ENCODE data around the gene NACAD. TPM values are rescaled to one million over a fixed set of nuclear protein-coding genes. Genes with fewer than 3 reads are reported as not detected.

NACAD gene
- total RNA-seq, 1 donor from 2014 or later, result 21.6 TPM

DNA sequence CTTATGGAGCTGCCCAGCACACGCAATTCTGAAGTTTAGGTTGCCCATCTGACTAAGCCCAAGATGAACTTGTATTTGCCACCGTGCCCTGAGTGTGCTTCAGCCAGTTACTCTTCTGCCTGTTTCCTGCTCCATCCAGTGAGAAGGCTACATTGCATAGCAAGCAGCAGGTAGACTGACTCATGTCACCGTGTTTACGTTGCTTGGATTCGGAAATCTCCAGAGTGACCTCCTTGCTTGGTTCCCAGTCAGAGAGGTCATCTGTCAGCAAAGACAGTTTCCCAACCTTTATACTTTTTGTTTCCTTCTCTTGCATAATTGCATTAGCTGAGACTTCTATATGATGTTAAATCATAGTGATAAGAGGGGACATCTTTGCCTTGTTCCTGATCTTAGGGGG lies 30.9 kb downstream of the NACAD start:
- Mint-ChIP-seq H3K27me3 (ENCODE audit: low read depth, unreplicated experiment) (no peaks in the 10 kb centered on the region), H3K36me3 (ENCODE audit: low read depth, unreplicated experiment) (peaks cover 9% of the 10 kb centered on the region), H3K27ac (ENCODE audit: unreplicated experiment) (no peak overlapping the region), H3K4me1 (ENCODE audit: low read depth, unreplicated experiment) (peaks cover 2% of the 10 kb centered on the region), H3K9me3 (ENCODE audit: unreplicated experiment) (no peaks in the 10 kb centered on the region), H3K4me3 (ENCODE audit: unreplicated experiment) (no peak overlapping the region)
- FAIRE-seq, result no peak
- no peak for DNase-seq (ENCODE audit: low read depth)
- peaks cover 76% of the 10 kb centered on the region for H4K20me1 ChIP-seq (ENCODE audit: insufficient read depth, low read length)
- H3K4me1 ChIP-seq (ENCODE audit: insufficient read depth, low read length), result no peaks in the 10 kb centered on the region
- H3K36me3 ChIP-seq (ENCODE audit: insufficient read depth, low read length), result no peaks in the 10 kb centered on the region
- no peak overlapping the region for H2AFZ ChIP-seq (ENCODE audit: low read depth, low read length)
- H3K9ac ChIP-seq (ENCODE audit: low read length), result no peak overlapping the region
- no peak overlapping the region for H3K4me3 ChIP-seq (ENCODE audit: insufficient read depth, low read depth, low read length)
- no peak for TF ChIP-seq EZH2 (IDR thresholded peaks at IDR 0.05; ENCODE audit: insufficient read depth, low read length)
- TF ChIP-seq CTCF (IDR thresholded peaks at IDR 0.05; ENCODE audit: insufficient read depth, low read depth, low read length), result no peak
- no peak overlapping the region for H3K27ac ChIP-seq (ENCODE audit: low read depth, low read length)
- H3K27me3 ChIP-seq (ENCODE audit: insufficient read depth, low read length), result no peaks in the 10 kb centered on the region
- H3K79me2 ChIP-seq (ENCODE audit: insufficient read depth, low read length), result peaks cover 75% of the 10 kb centered on the region
- no peaks in the 10 kb centered on the region for H3K9me3 ChIP-seq (ENCODE audit: insufficient read depth, low read depth, low read length)
- no peak overlapping the region for H3K4me2 ChIP-seq (ENCODE audit: low read length)

- Histone ChIP-seq H3K4me3 (ENCODE audit: insufficient read depth, low read depth, low read length) (no peak overlapping the region), H3K9me3 (ENCODE audit: insufficient read depth, low read depth, low read length) (no peaks in the 10 kb centered on the region), H3K4me2 (ENCODE audit: low read length) (no peak overlapping the region), H3K4me1 (ENCODE audit: insufficient read depth, low read length) (no peaks in the 10 kb centered on the region), H3K9ac (ENCODE audit: low read length) (no peak overlapping the region), H3K36me3 (ENCODE audit: insufficient read depth, low read length) (no peaks in the 10 kb centered on the region), H4K20me1 (ENCODE audit: insufficient read depth, low read length) (peaks cover 65% of the 10 kb centered on the region), H3K27ac (ENCODE audit: low read depth, low read length) (no peak overlapping the region), H3K27me3 (ENCODE audit: insufficient read depth, low read length) (no peaks in the 10 kb centered on the region), H2AFZ (ENCODE audit: low read depth, low read length) (no peak overlapping the region), H3K79me2 (ENCODE audit: insufficient read depth, low read length) (peaks cover 55% of the 10 kb centered on the region)
- FAIRE-seq, result no peak
- no peak overlapping the region for H3K4me3 Mint-ChIP-seq (ENCODE audit: unreplicated experiment)
- TF ChIP-seq CTCF (IDR thresholded peaks at IDR 0.05; ENCODE audit: insufficient read depth, low read depth, low read length), result no peak
- TF ChIP-seq EZH2 (IDR thresholded peaks at IDR 0.05; ENCODE audit: insufficient read depth, low read length), result no peak
- no peaks in the 10 kb centered on the region for H3K9me3 Mint-ChIP-seq (ENCODE audit: unreplicated experiment)
- H3K27me3 Mint-ChIP-seq (ENCODE audit: low read depth, unreplicated experiment), result no peaks in the 10 kb centered on the region
- peaks cover 2% of the 10 kb centered on the region for H3K4me1 Mint-ChIP-seq (ENCODE audit: low read depth, unreplicated experiment)
- no peak overlapping the region for H3K27ac Mint-ChIP-seq (ENCODE audit: unreplicated experiment)
- DNase-seq (ENCODE audit: low read depth), result no peak
- peaks cover 16% of the 10 kb centered on the region for H3K36me3 Mint-ChIP-seq (ENCODE audit: low read depth, unreplicated experiment)
Observed at GRCh38 chr7:45055594-45056219, 33.1 kb downstream of the NACAD start.

- H3K9me3 Mint-ChIP-seq (ENCODE audit: unreplicated experiment), result no peaks in the 10 kb centered on the region
- no peak overlapping the region for H3K27ac Mint-ChIP-seq (ENCODE audit: unreplicated experiment)
- Histone ChIP-seq H3K36me3 (ENCODE audit: insufficient read depth, low read length) (no peaks in the 10 kb centered on the region), H3K79me2 (ENCODE audit: insufficient read depth, low read length) (peaks cover 48% of the 10 kb centered on the region), H3K27me3 (ENCODE audit: insufficient read depth, low read length) (no peaks in the 10 kb centered on the region), H3K4me1 (ENCODE audit: insufficient read depth, low read length) (no peaks in the 10 kb centered on the region), H2AFZ (ENCODE audit: low read depth, low read length) (no peak overlapping the region), H3K9ac (ENCODE audit: low read length) (no peak overlapping the region), H3K9me3 (ENCODE audit: insufficient read depth, low read depth, low read length) (no peaks in the 10 kb centered on the region), H3K4me2 (ENCODE audit: low read length) (no peak overlapping the region), H3K4me3 (ENCODE audit: insufficient read depth, low read depth, low read length) (no peak overlapping the region), H3K27ac (ENCODE audit: low read depth, low read length) (no peak overlapping the region), H4K20me1 (ENCODE audit: insufficient read depth, low read length) (peaks cover 58% of the 10 kb centered on the region)
- DNase-seq (ENCODE audit: low read depth) (no peak), FAIRE-seq (no peak)
- no peaks in the 10 kb centered on the region for H3K27me3 Mint-ChIP-seq (ENCODE audit: low read depth, unreplicated experiment)
- H3K4me1 Mint-ChIP-seq (ENCODE audit: low read depth, unreplicated experiment), result no peaks in the 10 kb centered on the region
- TF ChIP-seq CTCF (IDR thresholded peaks at IDR 0.05; ENCODE audit: insufficient read depth, low read depth, low read length), result no peak
- no peak for TF ChIP-seq EZH2 (IDR thresholded peaks at IDR 0.05; ENCODE audit: insufficient read depth, low read length)
- H3K36me3 Mint-ChIP-seq (ENCODE audit: low read depth, unreplicated experiment), result peaks cover 16% of the 10 kb centered on the region
- H3K4me3 Mint-ChIP-seq (ENCODE audit: unreplicated experiment), result no peak overlapping the region
Observed at GRCh38 chr7:45055016-45055415, 33.8 kb downstream of the NACAD start.

Data from astrocyte (in vitro differentiated cells and primary cell).